ENCODE data around the gene CASP10. TPM values are rescaled to one million over a fixed set of nuclear protein-coding genes. Genes with fewer than 3 reads are reported as not detected.

The CASP10 gene, protein sequence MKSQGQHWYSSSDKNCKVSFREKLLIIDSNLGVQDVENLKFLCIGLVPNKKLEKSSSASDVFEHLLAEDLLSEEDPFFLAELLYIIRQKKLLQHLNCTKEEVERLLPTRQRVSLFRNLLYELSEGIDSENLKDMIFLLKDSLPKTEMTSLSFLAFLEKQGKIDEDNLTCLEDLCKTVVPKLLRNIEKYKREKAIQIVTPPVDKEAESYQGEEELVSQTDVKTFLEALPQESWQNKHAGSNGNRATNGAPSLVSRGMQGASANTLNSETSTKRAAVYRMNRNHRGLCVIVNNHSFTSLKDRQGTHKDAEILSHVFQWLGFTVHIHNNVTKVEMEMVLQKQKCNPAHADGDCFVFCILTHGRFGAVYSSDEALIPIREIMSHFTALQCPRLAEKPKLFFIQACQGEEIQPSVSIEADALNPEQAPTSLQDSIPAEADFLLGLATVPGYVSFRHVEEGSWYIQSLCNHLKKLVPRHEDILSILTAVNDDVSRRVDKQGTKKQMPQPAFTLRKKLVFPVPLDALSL
- total RNA-seq (2014; rRNA removed; shearing (Covaris generic)) (5.1 and 5.2 TPM in 2 replicates), polyA plus RNA-seq (2016; fragmentation: Nextera tagmentation; extraction: Ambion mirVana) (2.8 and 2.9 TPM in 2 replicates)

DNA sequence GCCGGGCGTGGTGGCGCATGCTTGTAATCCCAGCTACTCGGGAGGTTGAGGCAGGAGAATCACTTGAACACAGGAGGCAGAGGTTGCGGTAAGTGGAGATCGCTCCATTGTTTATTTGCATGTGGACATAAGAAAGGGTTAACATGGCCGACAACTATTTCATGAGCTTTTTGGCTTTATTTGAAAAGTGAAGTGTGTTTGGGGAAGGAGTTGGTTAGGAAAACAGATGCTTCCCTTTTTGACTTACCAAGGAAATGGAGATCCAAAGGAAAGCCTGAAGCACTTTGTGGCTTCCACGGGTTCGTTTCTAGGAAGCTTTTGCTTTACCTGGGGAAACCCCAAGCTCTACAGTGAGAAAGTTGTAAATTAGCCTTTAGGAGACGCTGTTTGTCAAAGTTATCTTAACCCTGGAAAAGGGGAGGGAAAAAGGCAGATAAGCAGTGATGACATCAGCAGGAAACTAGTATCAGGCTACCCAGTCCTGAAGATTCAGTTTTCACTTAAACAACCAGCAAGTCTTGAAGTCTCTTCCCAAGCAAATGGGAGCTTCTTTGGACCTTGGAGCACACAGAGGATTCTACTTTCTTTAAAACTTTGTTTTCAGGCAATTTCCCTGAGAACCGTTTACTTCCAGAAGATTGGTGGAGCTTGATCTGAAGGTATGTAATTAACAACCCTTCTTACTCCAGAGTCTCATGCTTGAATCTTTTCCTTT is at the start of gene CASP10:
CASP10 (plus strand) TSS at position 492 of the 715 bp plus-strand sequence. CDS start 2,637 bp downstream, outside the sequence.
- H3F3A ChIP-seq (ENCODE audit: insufficient read depth): no peaks in the 10 kb centered on the region
- H3K36me3 ChIP-seq (ENCODE audit: low read depth): no peaks in the 10 kb centered on the region
- H3K27me3 ChIP-seq (replicated peaks; ENCODE audit: insufficient read depth): no peaks in the 10 kb centered on the region
- DNase-seq: peak; percentile 82
- TF ChIP-seq EZH2 (IDR thresholded peaks at IDR 0.05; ENCODE audit: insufficient read depth, poor library complexity, severe bottlenecking) (no peak), EZH2phosphoT487 (IDR thresholded peaks at IDR 0.05; ENCODE audit: insufficient read depth, low read depth) (no peak)
- peak within 1 kb of the TSS; percentile 83 for H3K4me2 ChIP-seq (ENCODE audit: unreplicated experiment)
- H4K20me1 ChIP-seq (ENCODE audit: insufficient read depth): no peaks in the 10 kb centered on the region
- H3K9me3 ChIP-seq (ENCODE audit: low read depth): no peaks in the 10 kb centered on the region
- H3K4me3 ChIP-seq: peak within 1 kb of the TSS; percentile 73
- peaks cover 10% of the 10 kb centered on the region for H3K79me2 ChIP-seq (ENCODE audit: insufficient read depth)
- H3K9ac ChIP-seq: peak within 1 kb of the TSS; percentile 73
- H3K27ac ChIP-seq: peak within 1 kb of the TSS; percentile 40
- WGBS, 2 experiments (ENCODE audit: low coverage in 1 of 2, low lambda C conversion rate in 2 of 2, missing lambda C conversion rate in 2 of 2): 47 to 48% methylated on average over 11 of the region's 11 CpGs
- peaks cover 13% of the 10 kb centered on the region for H3K4me1 ChIP-seq (ENCODE audit: insufficient read depth)
- H2AFZ ChIP-seq: peak within 1 kb of the TSS; percentile 90
- H3K9me2 ChIP-seq (ENCODE audit: insufficient read depth): no peaks in the 10 kb centered on the region
- in situ Hi-C loops (cut with MboI): no loop called here

- no peaks in the 10 kb centered on the region for H3K27me3 ChIP-seq (replicated peaks; ENCODE audit: insufficient read depth)
- no peak overlapping the region for H2AFZ ChIP-seq
- H3K9me3 ChIP-seq (ENCODE audit: low read depth): no peaks in the 10 kb centered on the region
- H3K4me2 ChIP-seq (ENCODE audit: unreplicated experiment): no peak overlapping the region
- peaks cover 80% of the 10 kb centered on the region for H3K79me2 ChIP-seq (ENCODE audit: insufficient read depth)
- H3K9me2 ChIP-seq (ENCODE audit: insufficient read depth): no peaks in the 10 kb centered on the region
- peaks cover 35% of the 10 kb centered on the region; the same call in 1 of the 2 replicates for H3K36me3 ChIP-seq (ENCODE audit: low read depth)
- H3K9ac ChIP-seq: no peak overlapping the region
- TF ChIP-seq EZH2phosphoT487 (IDR thresholded peaks at IDR 0.05; ENCODE audit: insufficient read depth, low read depth) (no peak), EZH2 (IDR thresholded peaks at IDR 0.05; ENCODE audit: insufficient read depth, poor library complexity, severe bottlenecking) (no peak)
- H3K4me3 ChIP-seq: no peak overlapping the region
- peak overlapping the region; percentile 14; the same call in 1 of the 2 replicates for H3K27ac ChIP-seq
- H3K4me1 ChIP-seq (ENCODE audit: insufficient read depth): peaks cover 35% of the 10 kb centered on the region
- WGBS, 2 experiments (ENCODE audit: low coverage in 1 of 2, low lambda C conversion rate in 2 of 2, missing lambda C conversion rate in 2 of 2): 79 to 85% methylated on average over 4 of the region's 4 CpGs
- no peaks in the 10 kb centered on the region for H4K20me1 ChIP-seq (ENCODE audit: insufficient read depth)
- DNase-seq: no peak
- H3F3A ChIP-seq (ENCODE audit: insufficient read depth): peaks cover 19% of the 10 kb centered on the region
- in situ Hi-C loops (cut with MboI): no loop called here
Measured at GRCh38 chr2:201135386-201135785, 47.6 kb upstream of the CASP10 start.

DNA sequence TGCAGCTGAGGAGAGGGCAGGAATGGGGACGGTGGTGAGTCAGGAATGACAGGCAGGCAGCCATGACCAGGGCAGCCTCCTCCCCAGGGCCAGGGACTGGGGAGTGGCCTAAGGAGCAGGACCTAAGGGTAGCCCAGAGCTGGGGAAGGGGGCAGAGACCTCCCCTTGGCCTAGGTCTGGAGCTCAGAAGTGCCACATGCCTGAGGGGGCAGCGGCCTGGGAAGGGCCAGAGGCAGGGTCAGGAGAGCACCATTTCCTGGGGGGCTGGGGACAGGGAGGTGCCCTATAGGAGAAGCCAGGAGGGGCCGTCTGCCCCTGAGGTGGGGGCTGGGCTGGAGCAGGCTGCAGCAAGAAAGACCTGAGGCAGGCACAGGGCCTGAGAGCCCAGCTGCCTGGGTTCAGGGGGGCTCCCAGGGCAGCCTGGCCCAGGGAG is 46.0 kb upstream of the CASP10 start:
- no peak overlapping the region for H3K27ac ChIP-seq
- H3K9me3 ChIP-seq (ENCODE audit: low read depth): no peaks in the 10 kb centered on the region
- no peaks in the 10 kb centered on the region for H3K27me3 ChIP-seq (replicated peaks; ENCODE audit: insufficient read depth)
- H2AFZ ChIP-seq: no peak overlapping the region
- no peak for DNase-seq
- WGBS, 2 experiments (ENCODE audit: low coverage in 1 of 2, low lambda C conversion rate in 2 of 2, missing lambda C conversion rate in 2 of 2): 88 to 92% methylated on average over 3 of the region's 3 CpGs
- H3K9ac ChIP-seq: no peak overlapping the region
- H3K79me2 ChIP-seq (ENCODE audit: insufficient read depth): peaks cover 81% of the 10 kb centered on the region
- in situ Hi-C loops (cut with MboI): no loop called here
- TF ChIP-seq EZH2 (IDR thresholded peaks at IDR 0.05; ENCODE audit: insufficient read depth, poor library complexity, severe bottlenecking) (no peak), EZH2phosphoT487 (IDR thresholded peaks at IDR 0.05; ENCODE audit: insufficient read depth, low read depth) (no peak)
- no peak overlapping the region for H3K4me3 ChIP-seq
- peaks cover 43% of the 10 kb centered on the region for H3K36me3 ChIP-seq (ENCODE audit: low read depth)
- H4K20me1 ChIP-seq (ENCODE audit: insufficient read depth): no peaks in the 10 kb centered on the region
- no peak overlapping the region for H3K4me2 ChIP-seq (ENCODE audit: unreplicated experiment)
- peaks cover 20% of the 10 kb centered on the region for H3K4me1 ChIP-seq (ENCODE audit: insufficient read depth)
- no peaks in the 10 kb centered on the region for H3K9me2 ChIP-seq (ENCODE audit: insufficient read depth)
- 0 out of 2 replicates have a peak, but pooled peaks cover 5% of the 10 kb centered on the region for H3F3A ChIP-seq (ENCODE audit: insufficient read depth)

Measured in GM23248 (cell line).